IMR-90 (cell line): ENCODE data around the gene TJP3. TPM values are rescaled to one million over a fixed set of nuclear protein-coding genes. Genes with fewer than 3 reads are reported as not detected.

ENCODE experiments used
- ATAC-seq: fragments of 200-7000 bp; cut with Tn5 transposase; 2 replicates; pipeline ENCODE4 v1.9.1; 2020; ENCODE audit warnings: low read depth, mild to moderate bottlenecking, moderate library complexity
- BruUV-seq: library from RNA; stranded (reverse); fragments of 400-500 nt; replicated peaks from 2 replicates; lab custom pipeline; 2021; lab: Mats Ljungman, UMichigan
- CTCF ChIA-PET: fragments of 300-600 bp; formaldehyde crosslinking; extraction: SDS; loops from one replicate; lab custom pipeline; 2021; ENCODE audit warnings: antibody characterized with exemption; lab: Yijun Ruan, JAX
- POLR2A ChIA-PET: fragments of 300-600 bp; sonication (Branson Sonifier 250); formaldehyde crosslinking; loops from one replicate; lab custom pipeline; 2022; ENCODE audit warnings: antibody characterized with exemption; ENCODE audit not compliant: unreplicated experiment; lab: Charles Lee
- DNase-seq: peaks from one replicate; pipeline ENCODE4 v3.0.0; 2013
- H2AFZ ChIP-seq: replicated peaks from 2 replicates; pipeline ENCODE3; 2013; ENCODE audit warnings: low read length, mild to moderate bottlenecking; ENCODE audit not compliant: poor library complexity
- H2AK5ac ChIP-seq: 2 replicates; pipeline ENCODE4 v1.6.1; 2013; ENCODE audit warnings: low read depth, low read length, inconsistent platforms
- H2AK9ac ChIP-seq: replicated peaks from 2 replicates; pipeline ENCODE3; 2013; ENCODE audit warnings: mild to moderate bottlenecking, low read depth, low read length, moderate library complexity; ENCODE audit not compliant: poor library complexity
- H2BK120ac ChIP-seq: 2 replicates; pipeline ENCODE4 v1.6.1; 2013; ENCODE audit warnings: low read depth, low read length, inconsistent platforms
- H2BK15ac ChIP-seq: 3 replicates; pipeline ENCODE4 v1.6.1; 2013; ENCODE audit warnings: low read depth, low read length, inconsistent platforms
- H2BK20ac ChIP-seq: 2 replicates; pipeline ENCODE4 v1.6.1; 2013; ENCODE audit warnings: low read depth, mild to moderate bottlenecking, inconsistent platforms, low read length, moderate library complexity
- H2BK5ac ChIP-seq: 2 replicates; pipeline ENCODE4 v1.6.1; 2013; ENCODE audit warnings: mild to moderate bottlenecking, low read depth, low read length, inconsistent platforms; ENCODE audit not compliant: poor library complexity, severe bottlenecking
- H3K14ac ChIP-seq: replicated peaks from 2 replicates; pipeline ENCODE4 v1.6.1; 2013; ENCODE audit warnings: low read depth, low read length, inconsistent platforms
- H3K18ac ChIP-seq: 2 replicates; pipeline ENCODE4 v1.6.1; 2013; ENCODE audit warnings: low read depth, low read length, control low read depth
- H3K23ac ChIP-seq: 2 replicates; pipeline ENCODE4 v1.6.1; 2013; ENCODE audit warnings: low read depth, low read length, inconsistent platforms
- H3K27ac ChIP-seq: 2 replicates; pipeline ENCODE4 v1.5.1; 2013; ENCODE audit warnings: mild to moderate bottlenecking, control low read depth, low read length; ENCODE audit not compliant: insufficient read depth
- H3K27me3 ChIP-seq: 2 replicates; pipeline ENCODE4 v1.6.1; 2013; ENCODE audit warnings: low read length; ENCODE audit not compliant: control insufficient read depth, insufficient read depth
- H3K36me3 ChIP-seq: 2 replicates; pipeline ENCODE4 v1.6.1; 2013; ENCODE audit warnings: low read length, mixed read lengths; ENCODE audit not compliant: control insufficient read depth, insufficient read depth
- H3K4ac ChIP-seq: 2 replicates; pipeline ENCODE4 v1.6.1; 2013; ENCODE audit warnings: low read depth, low read length, inconsistent platforms
- H3K4me1 ChIP-seq: 2 replicates; pipeline ENCODE4 v1.6.1; 2013; ENCODE audit warnings: low read length, mixed read lengths; ENCODE audit not compliant: control insufficient read depth, insufficient read depth
- H3K4me2 ChIP-seq: 2 replicates; pipeline ENCODE4 v1.6.1; 2013; ENCODE audit warnings: low read depth, mild to moderate bottlenecking, control low read depth, low read length, moderate library complexity
- H3K4me3 ChIP-seq: 2 replicates; pipeline ENCODE4 v1.5.1; 2013; ENCODE audit warnings: low read depth, mild to moderate bottlenecking, control low read depth, low read length, moderate library complexity; ENCODE audit not compliant: insufficient read depth
- H3K56ac ChIP-seq: 2 replicates; pipeline ENCODE4 v1.6.1; 2013; ENCODE audit warnings: low read length, inconsistent platforms; ENCODE audit not compliant: insufficient read depth; ENCODE audit errors: extremely low read depth
- H3K79me1 ChIP-seq, 2 experiments: 2 replicates each; pipeline ENCODE4 v1.6.1; 2013; ENCODE audit warnings: low read length in 2 of 2, inconsistent platforms in 1 of 2, low read depth in 1 of 2
- H3K9ac ChIP-seq: 2 replicates; pipeline ENCODE4 v1.6.1; 2013; ENCODE audit warnings: low read depth, low read length, control low read depth
- H3K9me1 ChIP-seq: 2 replicates; pipeline ENCODE4 v1.6.1; 2013; ENCODE audit warnings: low read length, inconsistent platforms; ENCODE audit not compliant: insufficient read depth
- H3K9me3 ChIP-seq: 2 replicates; pipeline ENCODE4 v1.6.1; 2013; ENCODE audit warnings: low read length; ENCODE audit not compliant: control insufficient read depth, insufficient read depth
- H4K20me1 ChIP-seq: 2 replicates; pipeline ENCODE4 v1.6.1; 2013; ENCODE audit warnings: low read length, inconsistent platforms; ENCODE audit not compliant: insufficient read depth
- H4K5ac ChIP-seq: 2 replicates; pipeline ENCODE4 v1.6.1; 2013; ENCODE audit warnings: mild to moderate bottlenecking, low read depth, low read length, control low read depth
- H4K8ac ChIP-seq, 2 experiments: 2 replicates each; pipeline ENCODE4 v1.6.1; 2013; ENCODE audit warnings: low read depth in 2 of 2, low read length in 2 of 2, control low read depth in 1 of 2, inconsistent platforms in 1 of 2
- H4K91ac ChIP-seq: 2 replicates; pipeline ENCODE4 v1.6.1; 2013; ENCODE audit warnings: low read depth, low read length, inconsistent platforms; ENCODE audit not compliant: insufficient read depth
- MAFK ChIP-seq: IDR thresholded peaks from 2 replicates; pipeline ENCODE4 v1.6.1; 2012; ENCODE audit warnings: low read depth, low read length, improper control_type of control experiment
- RAD21 ChIP-seq: IDR thresholded peaks from 2 replicates; pipeline ENCODE4 v1.6.1; 2012; ENCODE audit warnings: low read length, improper control_type of control experiment
- SMC3 ChIP-seq: fragments of 150-350 bp; IDR thresholded peaks from 2 replicates; pipeline ENCODE4 v1.6.1; 2016; ENCODE audit warnings: low read depth, mild to moderate bottlenecking, antibody characterized with exemption, low read length, moderate library complexity
- WGBS, 2 experiments: methylation state at CpG; one replicate each; pipeline versions ENCODE4 v1.1.5 to v1.1.7; 2013; ENCODE audit warnings: missing lambda C conversion rate in 2 of 2; ENCODE audit not compliant: insufficient read length in 1 of 2; ENCODE audit errors: extremely low coverage in 2 of 2; 5-methylcytosine and 5-hydroxymethylcytosine counted together
- dilution Hi-C: fragments of 300-500 bp; cut with HindIII; formaldehyde crosslinking; loops from one replicate; pipeline ENCODE4 v1.14.3; 2018; ENCODE audit warnings: low sequenced_read_pairs; ENCODE audit not compliant: unreplicated experiment
- in situ Hi-C: fragments of 300-500 bp; cut with MboI; formaldehyde crosslinking; loops from 3 replicates; pipeline ENCODE4 v1.14.3; 2019; ENCODE audit warnings: low sequenced_read_pairs, inconsistent platforms, mixed read lengths
- intact Hi-C: fragments of 100-400 bp; cut with micrococcal nuclease; formaldehyde crosslinking; loops from 2 replicates; pipeline ENCODE4 v1.10.0; 2022
- polyA plus RNA-seq, 3 experiments: library from polyadenylated mRNA; depleted of rRNA; stranded (reverse); fragments of >200 nt; gene quantifications; 2 replicates each; pipeline ENCODE4 v1.2.3, GENCODE V29; 2012; ENCODE audit warnings: low replicate concordance in 1 of 3
- total RNA-seq: library from RNA; depleted of rRNA; stranded (reverse); fragments of >200 nt; gene quantifications from 2 replicates; pipeline ENCODE4 v1.2.3, GENCODE V29; 2012

Gene TJP3
- total and polyA plus RNA-seq, 2 of the 4 experiments (the other 2 are of a cell fraction), result not detected

DNA sequence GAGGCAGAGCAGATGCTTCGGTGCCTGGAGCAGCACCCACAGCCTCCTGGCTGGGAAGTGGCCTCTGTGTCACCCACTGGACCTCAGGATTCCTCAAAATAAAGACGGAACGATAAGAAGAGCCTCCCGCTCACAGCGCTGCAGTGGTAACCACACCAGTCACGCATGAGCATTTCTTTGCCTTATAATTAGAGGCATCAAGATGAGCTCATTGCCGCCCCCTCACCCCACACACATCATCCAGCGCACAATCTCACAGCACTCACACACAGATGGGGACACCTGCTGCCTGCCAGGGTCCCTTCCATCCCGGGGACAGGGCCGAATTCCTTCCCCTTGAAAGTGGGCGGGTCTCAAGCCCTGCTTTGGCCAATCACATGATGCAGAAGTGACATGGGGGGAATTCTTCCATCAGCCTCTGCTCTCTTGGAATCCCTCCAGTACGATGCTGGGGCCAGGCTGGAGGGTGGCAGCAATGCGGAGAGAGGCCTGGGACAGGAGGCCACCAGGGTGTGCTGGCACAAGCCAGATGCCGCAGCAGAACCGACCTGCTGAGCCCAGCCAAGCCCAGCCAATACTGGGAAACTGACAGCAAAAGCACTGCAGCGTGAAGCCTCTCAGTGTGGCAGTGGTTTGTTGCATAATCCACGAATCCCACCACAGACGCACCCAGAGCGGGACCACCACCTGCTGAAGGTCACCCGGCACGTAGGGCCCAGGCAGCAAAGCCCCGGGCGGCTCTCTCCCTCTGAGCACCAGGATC, 23.9 kb upstream of the TJP3 start:
- in situ Hi-C loops (no loop called here), intact Hi-C loops (no loop called here), dilution Hi-C loops (no loop called here)
- peaks cover 27 to 69% of the 10 kb centered on the region in 2 experiments for H3K79me1 ChIP-seq
- H2AFZ ChIP-seq, result no peak overlapping the region
- H3K18ac ChIP-seq, result no peak overlapping the region
- H4K91ac ChIP-seq, result no peak overlapping the region
- peaks cover 59% of the 10 kb centered on the region for H4K20me1 ChIP-seq
- DNase-seq (peak; percentile 31), ATAC-seq (no peak)
- H3K14ac ChIP-seq, result no peak overlapping the region
- no peak overlapping the region for H3K23ac ChIP-seq
- H3K9ac ChIP-seq, result no peak overlapping the region
- H3K4me3 ChIP-seq, result no peak overlapping the region
- no peak overlapping the region for H2BK20ac ChIP-seq
- no peak overlapping the region for H2BK5ac ChIP-seq
- H2AK5ac ChIP-seq, result no peak overlapping the region
- POLR2A ChIA-PET, result no interaction called here
- H3K4ac ChIP-seq, result no peak overlapping the region
- no peak overlapping the region for H2BK120ac ChIP-seq
- WGBS, 2 experiments, result 97% methylated on average over 6 of the region's 23 CpGs; no CpG with 5 or more reads in 1 of the 2 experiments
- H3K4me1 ChIP-seq, result peaks cover 9% of the 10 kb centered on the region; the same call in 1 of the 2 replicates
- no peak overlapping the region for H4K5ac ChIP-seq
- no peak overlapping the region for H3K56ac ChIP-seq
- no peak overlapping the region for H3K4me2 ChIP-seq
- no peak overlapping the region for H2AK9ac ChIP-seq
- H4K8ac ChIP-seq, result no peak overlapping the region
- CTCF ChIA-PET, result no interaction called here
- no peak overlapping the region for H3K27ac ChIP-seq
- no TSS peak for BruUV-seq
- peaks cover 8% of the 10 kb centered on the region for H3K9me1 ChIP-seq
- TF ChIP-seq SMC3, result no peak
- no peak for TF ChIP-seq MAFK
- no peak for TF ChIP-seq RAD21
- H3K36me3 ChIP-seq, result peaks cover 18% of the 10 kb centered on the region
- H3K27me3 ChIP-seq, result no peaks in the 10 kb centered on the region
- H2BK15ac ChIP-seq, result no peak overlapping the region
- H3K9me3 ChIP-seq, result peaks cover 6% of the 10 kb centered on the region
